Loucy (cell line): Measurements from ENCODE around the gene SDHAF2.

Experiments
- H2AFZ ChIP-seq: fragments of 200-600 bp; sonication (generic); 2 replicates; pipeline ENCODE4 v1.6.0; 2016; ENCODE audit warnings: antibody characterized with exemption, mild to moderate bottlenecking, low read length, moderate library complexity
- H3F3A ChIP-seq: fragments of 200-600 bp; 2 replicates; pipeline ENCODE4 v1.6.0; 2016; ENCODE audit warnings: antibody characterized with exemption, low read depth, mild to moderate bottlenecking
- H3K27me3 ChIP-seq: fragments of 200-600 bp; sonication (generic); 2 replicates; pipeline ENCODE4 v1.6.1; 2014; ENCODE audit warnings: low read length, mild to moderate bottlenecking; ENCODE audit not compliant: insufficient read depth, poor library complexity, severe bottlenecking
- H3K36me3 ChIP-seq: fragments of 200-600 bp; sonication (generic); 2 replicates; pipeline ENCODE4 v1.6.1; 2016; ENCODE audit warnings: low read length; ENCODE audit not compliant: insufficient read depth
- H3K4me1 ChIP-seq: fragments of 200-600 bp; sonication (generic); 2 replicates; pipeline ENCODE4 v1.5.1; 2014; ENCODE audit warnings: low read length, mild to moderate bottlenecking; ENCODE audit not compliant: insufficient read depth, poor library complexity, severe bottlenecking
- H3K4me2 ChIP-seq: fragments of 200-600 bp; sonication (generic); 2 replicates; pipeline ENCODE4 v1.6.0; 2014; ENCODE audit warnings: antibody characterized with exemption, low read length, low read depth, mild to moderate bottlenecking; ENCODE audit not compliant: poor library complexity, severe bottlenecking
- H3K4me3 ChIP-seq: fragments of 200-600 bp; sonication (generic); 2 replicates; pipeline ENCODE4 v1.5.1; 2014; ENCODE audit warnings: low read length, mild to moderate bottlenecking, mixed read lengths; ENCODE audit not compliant: poor library complexity, severe bottlenecking
- H3K79me2 ChIP-seq: fragments of 200-600 bp; sonication (generic); 2 replicates; pipeline ENCODE4 v1.6.1; 2014; ENCODE audit warnings: low read length; ENCODE audit not compliant: insufficient read depth
- H3K9ac ChIP-seq: fragments of 200-600 bp; sonication (generic); 2 replicates; pipeline ENCODE4 v1.6.0; 2014; ENCODE audit warnings: mild to moderate bottlenecking, low read depth, low read length, moderate library complexity; ENCODE audit not compliant: poor library complexity, severe bottlenecking
- H3K9me2 ChIP-seq: fragments of 200-600 bp; sonication (generic); replicated peaks from 2 replicates; pipeline ENCODE4 v1.6.1; 2016; ENCODE audit warnings: low read depth, low read length, mixed read lengths
- H3K9me3 ChIP-seq: fragments of 200-600 bp; sonication (generic); 2 replicates; pipeline ENCODE4 v1.6.1; 2014; ENCODE audit warnings: mild to moderate bottlenecking, antibody characterized with exemption, low read length, low read depth; ENCODE audit not compliant: insufficient read depth
- H4K20me1 ChIP-seq: fragments of 200-600 bp; sonication (generic); 2 replicates; pipeline ENCODE4 v1.6.0; 2014; ENCODE audit warnings: antibody characterized with exemption, low read length, mild to moderate bottlenecking; ENCODE audit not compliant: insufficient read depth, poor library complexity, severe bottlenecking
- EZH2phosphoT487 ChIP-seq: fragments of 200-600 bp; IDR thresholded peaks from 2 replicates; pipeline ENCODE4 v1.6.1; 2018; ENCODE audit warnings: antibody characterized with exemption, mild to moderate bottlenecking, moderate library complexity, borderline replicate concordance
- TF ChIP-seq, protein P1 (sequence below): fragments of 200-600 bp; sonication (generic); conservative IDR thresholded peaks from 2 replicates; pipeline ENCODE4 v1.5.1; 2014; ENCODE audit warnings: mild to moderate bottlenecking, antibody characterized with exemption, low read length

Gene SDHAF2

DNA sequence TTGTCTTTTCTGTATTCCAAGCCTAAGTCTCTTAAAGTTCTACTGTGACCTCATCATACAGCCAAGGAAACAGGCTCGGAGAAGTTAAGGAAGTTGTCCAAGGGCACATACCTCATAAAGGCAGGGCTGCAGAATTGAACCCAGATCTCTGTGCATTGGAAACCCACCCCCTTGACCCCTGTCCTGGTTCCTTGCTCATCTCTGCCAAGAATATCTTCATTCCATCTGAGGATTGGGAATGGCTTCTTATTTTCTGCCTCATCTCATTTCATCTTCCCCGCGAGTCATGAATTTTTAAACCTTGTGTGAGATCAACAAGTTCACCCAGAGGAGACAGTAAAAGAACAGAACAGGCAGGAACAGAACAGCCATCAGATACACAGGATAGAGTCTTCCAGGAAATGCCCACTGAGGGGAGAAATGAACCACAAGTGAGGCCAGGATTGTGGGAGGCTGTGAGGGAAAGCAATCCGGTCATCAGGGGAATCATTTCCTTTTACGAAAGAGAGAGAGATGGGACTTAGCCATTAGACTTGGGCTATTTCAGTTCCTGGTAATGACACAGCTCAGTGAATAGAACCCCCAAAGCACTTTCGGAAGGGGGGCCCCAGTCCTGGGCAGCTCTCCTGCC lies 44.2 kb downstream of the SDHAF2 start:
- no peak overlapping the region for H3K9ac ChIP-seq
- H3K9me3 ChIP-seq = no peaks in the 10 kb centered on the region
- no peak overlapping the region for H3K4me3 ChIP-seq
- H3K9me2 ChIP-seq = no peaks in the 10 kb centered on the region
- peaks cover 5% of the 10 kb centered on the region; the same call in 1 of the 2 replicates for H3K36me3 ChIP-seq
- no peaks in the 10 kb centered on the region for H3K4me1 ChIP-seq
- H3K27me3 ChIP-seq = no peaks in the 10 kb centered on the region
- TF ChIP-seq EZH2phosphoT487 = no peak
- TF ChIP-seq, protein P1, sequence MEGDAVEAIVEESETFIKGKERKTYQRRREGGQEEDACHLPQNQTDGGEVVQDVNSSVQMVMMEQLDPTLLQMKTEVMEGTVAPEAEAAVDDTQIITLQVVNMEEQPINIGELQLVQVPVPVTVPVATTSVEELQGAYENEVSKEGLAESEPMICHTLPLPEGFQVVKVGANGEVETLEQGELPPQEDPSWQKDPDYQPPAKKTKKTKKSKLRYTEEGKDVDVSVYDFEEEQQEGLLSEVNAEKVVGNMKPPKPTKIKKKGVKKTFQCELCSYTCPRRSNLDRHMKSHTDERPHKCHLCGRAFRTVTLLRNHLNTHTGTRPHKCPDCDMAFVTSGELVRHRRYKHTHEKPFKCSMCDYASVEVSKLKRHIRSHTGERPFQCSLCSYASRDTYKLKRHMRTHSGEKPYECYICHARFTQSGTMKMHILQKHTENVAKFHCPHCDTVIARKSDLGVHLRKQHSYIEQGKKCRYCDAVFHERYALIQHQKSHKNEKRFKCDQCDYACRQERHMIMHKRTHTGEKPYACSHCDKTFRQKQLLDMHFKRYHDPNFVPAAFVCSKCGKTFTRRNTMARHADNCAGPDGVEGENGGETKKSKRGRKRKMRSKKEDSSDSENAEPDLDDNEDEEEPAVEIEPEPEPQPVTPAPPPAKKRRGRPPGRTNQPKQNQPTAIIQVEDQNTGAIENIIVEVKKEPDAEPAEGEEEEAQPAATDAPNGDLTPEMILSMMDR = no peak
- no peak overlapping the region for H2AFZ ChIP-seq
- H3K4me2 ChIP-seq = no peak overlapping the region
- H3K79me2 ChIP-seq = no peaks in the 10 kb centered on the region
- H3F3A ChIP-seq = no peaks in the 10 kb centered on the region
- H4K20me1 ChIP-seq = no peaks in the 10 kb centered on the region

DNA sequence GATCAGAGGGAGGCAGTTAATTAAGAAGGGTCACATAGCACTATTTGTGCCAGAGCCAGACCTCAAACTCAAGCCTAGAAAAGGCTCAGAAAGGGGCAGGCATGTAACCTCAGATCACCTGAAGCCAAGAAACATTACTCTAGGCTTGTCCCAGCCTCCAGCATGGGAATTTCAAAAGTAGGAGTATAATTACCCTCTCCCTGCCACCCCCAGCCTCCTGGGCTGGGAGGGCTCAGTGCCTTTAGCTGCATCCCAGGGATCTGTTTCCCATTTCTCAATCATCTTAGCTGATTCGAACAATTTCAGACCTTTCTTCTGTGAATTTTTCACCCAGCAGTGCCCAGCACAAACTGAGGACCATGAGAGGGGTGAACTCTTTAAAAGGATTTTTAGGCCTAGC lies 45.5 kb downstream of the SDHAF2 start:
- Histone ChIP-seq H3K9me3 (no peaks in the 10 kb centered on the region), H3K4me1 (no peaks in the 10 kb centered on the region), H4K20me1 (no peaks in the 10 kb centered on the region), H3K4me2 (no peak overlapping the region), H3K79me2 (no peaks in the 10 kb centered on the region), H3K4me3 (no peak overlapping the region), H3K9me2 (no peaks in the 10 kb centered on the region), H3F3A (no peaks in the 10 kb centered on the region), H2AFZ (no peak overlapping the region), H3K9ac (no peak overlapping the region), H3K27me3 (no peaks in the 10 kb centered on the region), H3K36me3 (peaks cover 5% of the 10 kb centered on the region; the same call in 1 of the 2 replicates)
- no peak for TF ChIP-seq EZH2phosphoT487
- TF ChIP-seq, protein P1 = no peak

DNA sequence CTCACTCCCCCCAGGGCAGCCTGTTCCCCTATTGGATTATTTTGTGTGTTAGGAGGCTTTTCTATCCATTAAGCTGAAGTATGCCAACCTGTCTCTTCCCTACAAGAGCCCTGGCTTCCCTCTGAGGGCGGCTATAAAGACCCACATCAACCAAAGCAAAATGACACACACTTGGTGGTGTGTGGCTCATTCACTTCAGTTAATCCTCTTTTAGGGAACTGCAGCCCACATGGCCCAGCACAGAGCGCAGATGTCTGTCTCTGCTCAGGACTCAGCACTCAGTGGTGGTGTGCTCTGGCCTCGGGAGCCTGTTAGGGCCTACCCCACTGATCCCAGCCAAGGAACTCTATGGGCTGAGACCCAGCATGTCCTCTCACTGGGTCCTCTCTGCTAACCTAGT lies 46.4 kb downstream of the SDHAF2 start:
- H3K9me3 ChIP-seq = no peaks in the 10 kb centered on the region
- H2AFZ ChIP-seq = no peak overlapping the region
- no peaks in the 10 kb centered on the region for H3K9me2 ChIP-seq
- no peak overlapping the region for H3K4me3 ChIP-seq
- no peak overlapping the region for H3K9ac ChIP-seq
- no peaks in the 10 kb centered on the region for H4K20me1 ChIP-seq
- H3K36me3 ChIP-seq = no peaks in the 10 kb centered on the region
- H3K27me3 ChIP-seq = no peaks in the 10 kb centered on the region
- TF ChIP-seq EZH2phosphoT487 = no peak
- TF ChIP-seq, protein P1 = no peak
- no peaks in the 10 kb centered on the region for H3F3A ChIP-seq
- H3K79me2 ChIP-seq = no peaks in the 10 kb centered on the region
- H3K4me2 ChIP-seq = no peak overlapping the region
- H3K4me1 ChIP-seq = no peaks in the 10 kb centered on the region
